Bronchial epithelial cell (primary cell): ENCODE results near the gene PLEKHA5. TPM values are rescaled to one million over a fixed set of nuclear protein-coding genes. Genes with fewer than 3 reads are reported as not detected.
"Not testable (repeated sequence)": the region's sequence is repeated elsewhere in the genome, so short reads cannot be mapped to it uniquely, and the experiment has no call there.

Experiments
- DNase-seq: peaks from one replicate; pipeline ENCODE4 v3.0.0-alpha.2; 2010; ENCODE audit warnings: low read depth
- FAIRE-seq: peaks from 2 replicates; lab custom pipeline; 2011; peaks lifted over from hg19 to GRCh38; lab: Jason Lieb, UNC
- H3K27me3 ChIP-seq: 2 replicates; pipeline ENCODE4 v1.5.1; 2011; ENCODE audit warnings: low read length; ENCODE audit not compliant: control insufficient read depth, insufficient read depth
- H3K36me3 ChIP-seq: 2 replicates; pipeline ENCODE4 v1.5.1; 2011; ENCODE audit warnings: low read length; ENCODE audit not compliant: control insufficient read depth, insufficient read depth
- H3K4me3 ChIP-seq: 2 replicates; pipeline ENCODE4 v1.5.1; 2011; ENCODE audit warnings: mild to moderate bottlenecking, low read depth, low read length, control low read depth
- total RNA-seq: library from RNA; depleted of rRNA; stranded (reverse); fragments of >200 nt; gene quantifications from 2 replicates; pipeline ENCODE4 v1.2.1, GENCODE V29; 2014
- TF ChIP-seq, protein P1 (sequence below): IDR thresholded peaks from 2 replicates; pipeline ENCODE4 v1.5.1; 2011; ENCODE audit warnings: mild to moderate bottlenecking, moderate library complexity, low read length, control low read depth, inconsistent platforms; ENCODE audit not compliant: insufficient read depth, severe bottlenecking

The PLEKHA5 gene
- total RNA-seq, 1 donor from 2014 or later, result 24.0 TPM

DNA sequence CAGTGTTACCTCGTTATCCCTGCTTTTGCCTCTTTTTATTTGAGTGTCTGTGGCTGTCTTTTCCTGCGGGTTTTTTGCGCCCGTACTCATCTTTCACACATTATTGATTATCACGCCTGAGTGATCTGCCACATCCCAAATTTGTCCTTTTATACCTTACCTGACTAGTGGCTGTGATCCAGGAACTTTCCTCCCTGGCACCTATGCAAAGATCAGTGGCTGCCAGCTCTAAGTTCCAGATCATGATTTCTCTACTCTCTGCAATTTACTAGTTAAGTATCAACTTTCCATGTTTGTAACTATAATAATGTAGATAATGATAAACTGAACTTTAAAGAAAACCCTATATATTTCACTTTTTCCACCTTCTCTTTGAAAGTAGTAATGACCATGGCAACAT lies 36.9 kb downstream of the PLEKHA5 start:
- Histone ChIP-seq H3K36me3 (no peaks in the 10 kb centered on the region), H3K4me3 (no peak overlapping the region), H3K27me3 (no peaks in the 10 kb centered on the region)
- TF ChIP-seq, protein P1, sequence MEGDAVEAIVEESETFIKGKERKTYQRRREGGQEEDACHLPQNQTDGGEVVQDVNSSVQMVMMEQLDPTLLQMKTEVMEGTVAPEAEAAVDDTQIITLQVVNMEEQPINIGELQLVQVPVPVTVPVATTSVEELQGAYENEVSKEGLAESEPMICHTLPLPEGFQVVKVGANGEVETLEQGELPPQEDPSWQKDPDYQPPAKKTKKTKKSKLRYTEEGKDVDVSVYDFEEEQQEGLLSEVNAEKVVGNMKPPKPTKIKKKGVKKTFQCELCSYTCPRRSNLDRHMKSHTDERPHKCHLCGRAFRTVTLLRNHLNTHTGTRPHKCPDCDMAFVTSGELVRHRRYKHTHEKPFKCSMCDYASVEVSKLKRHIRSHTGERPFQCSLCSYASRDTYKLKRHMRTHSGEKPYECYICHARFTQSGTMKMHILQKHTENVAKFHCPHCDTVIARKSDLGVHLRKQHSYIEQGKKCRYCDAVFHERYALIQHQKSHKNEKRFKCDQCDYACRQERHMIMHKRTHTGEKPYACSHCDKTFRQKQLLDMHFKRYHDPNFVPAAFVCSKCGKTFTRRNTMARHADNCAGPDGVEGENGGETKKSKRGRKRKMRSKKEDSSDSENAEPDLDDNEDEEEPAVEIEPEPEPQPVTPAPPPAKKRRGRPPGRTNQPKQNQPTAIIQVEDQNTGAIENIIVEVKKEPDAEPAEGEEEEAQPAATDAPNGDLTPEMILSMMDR, result no peak
- no peak for FAIRE-seq
- no peak for DNase-seq

DNA sequence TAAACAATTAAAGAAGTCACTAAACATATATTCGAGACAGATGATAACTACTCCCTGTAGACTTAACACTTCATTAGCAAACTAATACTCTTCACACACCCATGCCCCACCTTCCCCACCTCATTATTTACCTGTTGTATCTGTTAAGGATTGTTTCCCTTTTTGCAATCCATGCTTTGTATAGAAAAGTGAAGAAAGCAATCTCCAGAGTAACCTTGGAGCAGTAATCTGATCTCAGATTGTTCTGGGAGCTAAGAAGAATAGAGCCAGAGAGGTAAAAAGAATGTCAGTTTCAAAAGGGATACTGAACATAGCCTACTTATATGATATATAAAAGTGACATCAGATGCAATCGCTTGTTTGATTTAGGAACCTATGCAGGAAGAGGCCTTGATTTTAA lies 37.4 kb downstream of the PLEKHA5 start:
- TF ChIP-seq, protein P1, result no peak
- Histone ChIP-seq H3K27me3 (no peaks in the 10 kb centered on the region), H3K4me3 (no peak overlapping the region), H3K36me3 (no peaks in the 10 kb centered on the region)
- FAIRE-seq, result no peak
- DNase-seq, result no peak

DNA sequence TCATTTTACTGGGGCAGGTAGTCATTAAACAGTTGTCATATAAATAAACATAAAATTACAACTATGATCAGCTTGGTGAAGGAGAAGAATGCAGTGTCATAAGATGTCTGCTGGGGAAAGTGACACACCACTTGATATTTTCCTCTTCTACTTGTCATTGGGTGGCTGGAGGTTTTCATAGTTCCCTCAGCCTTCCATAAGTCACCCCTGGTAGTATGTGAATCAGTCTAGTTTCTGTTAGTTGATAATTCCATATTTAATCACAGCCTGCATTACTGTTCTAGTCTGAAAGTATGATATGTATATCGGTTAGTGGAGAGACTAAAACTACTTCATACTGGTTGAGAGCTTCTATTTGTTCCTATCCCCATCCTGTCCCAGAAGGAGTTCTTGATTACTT lies 38.2 kb downstream of the PLEKHA5 start:
- TF ChIP-seq, protein P1, result no peak
- no peak for FAIRE-seq

DNA sequence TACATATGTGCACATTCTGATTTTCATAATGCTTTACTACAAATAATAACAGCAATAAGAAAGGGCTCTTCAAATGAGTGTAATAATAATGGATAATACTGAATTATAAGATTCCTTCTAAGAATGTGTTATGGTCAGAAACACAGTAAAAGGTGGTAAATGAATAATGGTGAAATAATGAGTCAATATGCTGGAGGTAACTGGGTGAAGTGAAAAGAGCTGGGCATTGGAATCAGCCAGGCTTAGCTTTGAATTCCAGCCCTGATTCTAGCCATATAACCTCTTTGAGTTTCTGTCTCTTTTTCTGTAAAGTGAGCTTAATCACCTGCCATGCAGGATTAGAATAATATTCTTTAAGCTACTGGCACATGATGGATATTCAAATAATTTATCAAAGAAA lies 39.1 kb downstream of the PLEKHA5 start:
- H3K27me3 ChIP-seq, result no peaks in the 10 kb centered on the region
- DNase-seq (no peak), FAIRE-seq (no peak)
- H3K36me3 ChIP-seq, result no peaks in the 10 kb centered on the region
- TF ChIP-seq, protein P1, result no peak
- H3K4me3 ChIP-seq, result no peak overlapping the region

More for the DNA sequence above, 38.2 kb downstream of the PLEKHA5 start:
- no peaks in the 10 kb centered on the region for H3K27me3 ChIP-seq
- no peak overlapping the region for H3K4me3 ChIP-seq
- no peaks in the 10 kb centered on the region for H3K36me3 ChIP-seq
- no peak for DNase-seq

DNA sequence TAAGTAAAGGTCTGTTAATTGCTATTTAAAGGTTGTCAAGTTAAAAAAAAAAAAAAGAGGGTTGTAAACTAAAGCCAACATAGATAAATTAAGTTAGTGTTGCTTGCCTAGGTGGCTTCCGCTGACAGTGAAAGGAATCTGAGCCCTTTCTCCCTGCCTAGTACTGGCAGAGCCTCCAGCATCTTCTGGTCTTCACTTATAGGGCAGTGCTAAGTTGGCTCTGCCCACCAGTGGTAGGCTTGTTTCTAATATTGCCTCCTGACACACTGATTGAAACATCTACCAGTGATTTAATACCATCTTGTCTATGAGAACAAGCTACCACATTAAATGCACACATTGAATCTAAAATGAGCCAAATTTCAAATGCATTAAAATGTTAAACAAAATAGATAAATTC lies 39.7 kb downstream of the PLEKHA5 start:
- TF ChIP-seq, protein P1, result no peak
- no peak for DNase-seq
- H3K36me3 ChIP-seq, result no peaks in the 10 kb centered on the region
- no peak overlapping the region for H3K4me3 ChIP-seq
- no peaks in the 10 kb centered on the region for H3K27me3 ChIP-seq
- FAIRE-seq, result no peak

DNA sequence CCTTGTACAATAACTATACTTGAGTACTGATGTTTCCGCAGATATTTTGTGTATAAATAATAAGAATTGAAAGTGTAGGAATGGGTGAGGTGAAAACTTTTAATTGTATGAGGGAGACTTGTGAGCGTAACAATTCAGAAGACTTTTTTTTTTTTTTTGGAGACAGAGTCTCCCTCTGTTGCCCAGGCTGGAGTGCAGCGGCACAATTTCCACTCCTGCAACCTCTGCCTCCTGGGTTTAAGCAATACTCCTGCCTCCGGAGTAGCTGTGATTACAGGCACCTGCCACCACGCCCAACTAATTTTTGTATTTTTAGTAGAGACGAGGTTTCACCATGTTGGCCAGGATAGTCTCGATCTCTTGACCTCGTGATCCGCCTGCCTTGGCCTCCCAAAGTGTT lies 40.8 kb downstream of the PLEKHA5 start:
- not testable (repeated sequence) for FAIRE-seq, DNase-seq, H3K4me3 ChIP-seq, H3K27me3 ChIP-seq, H3K36me3 ChIP-seq
